Measurements from ENCODE around the gene ACTR8.

DNA sequence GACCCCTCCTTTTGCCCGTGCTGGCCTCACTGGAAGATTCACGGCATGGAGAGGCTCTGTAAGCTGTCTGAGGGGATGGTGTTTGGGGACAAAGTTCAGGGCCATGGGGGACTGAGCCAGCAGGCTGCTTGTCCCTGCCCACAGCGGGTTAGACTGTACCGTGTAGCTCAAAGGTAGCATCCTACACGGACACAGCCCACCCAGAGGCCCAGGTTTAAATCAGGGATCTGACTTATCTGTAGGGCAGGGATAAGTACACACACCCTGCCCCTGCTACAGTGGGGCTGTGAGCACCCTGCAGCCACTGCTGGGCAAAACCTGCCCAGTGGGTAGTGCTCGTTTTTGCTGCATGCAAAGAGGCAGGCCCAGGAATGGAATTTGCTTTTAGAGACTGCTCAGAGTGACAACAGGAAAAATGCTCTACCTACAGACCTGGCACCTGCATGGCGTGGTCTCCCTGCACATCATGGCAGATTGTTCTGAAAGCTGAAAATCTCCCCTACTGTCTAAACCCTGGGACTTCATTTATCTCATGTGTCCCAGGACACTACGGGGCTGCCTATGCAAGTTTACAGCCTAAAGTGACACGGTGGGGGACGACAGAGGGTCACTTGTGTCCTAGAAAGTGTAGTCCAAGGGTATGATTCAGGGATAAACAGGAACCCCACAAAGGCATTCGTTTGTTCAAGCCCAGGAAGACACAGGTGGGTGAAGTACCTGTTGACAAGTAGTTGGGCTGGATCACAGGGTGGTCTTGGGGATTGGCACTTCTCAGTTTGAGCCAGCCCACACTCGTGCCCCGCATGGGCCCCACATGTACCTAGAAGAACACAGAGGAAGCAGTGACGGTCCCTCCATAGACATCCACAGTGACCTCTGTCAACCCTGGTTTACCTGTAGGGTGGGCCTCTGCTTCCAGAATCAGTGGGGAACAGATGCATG lies 63.5 kb downstream of the ACTR8 start:
- TF ChIP-seq, protein P1, sequence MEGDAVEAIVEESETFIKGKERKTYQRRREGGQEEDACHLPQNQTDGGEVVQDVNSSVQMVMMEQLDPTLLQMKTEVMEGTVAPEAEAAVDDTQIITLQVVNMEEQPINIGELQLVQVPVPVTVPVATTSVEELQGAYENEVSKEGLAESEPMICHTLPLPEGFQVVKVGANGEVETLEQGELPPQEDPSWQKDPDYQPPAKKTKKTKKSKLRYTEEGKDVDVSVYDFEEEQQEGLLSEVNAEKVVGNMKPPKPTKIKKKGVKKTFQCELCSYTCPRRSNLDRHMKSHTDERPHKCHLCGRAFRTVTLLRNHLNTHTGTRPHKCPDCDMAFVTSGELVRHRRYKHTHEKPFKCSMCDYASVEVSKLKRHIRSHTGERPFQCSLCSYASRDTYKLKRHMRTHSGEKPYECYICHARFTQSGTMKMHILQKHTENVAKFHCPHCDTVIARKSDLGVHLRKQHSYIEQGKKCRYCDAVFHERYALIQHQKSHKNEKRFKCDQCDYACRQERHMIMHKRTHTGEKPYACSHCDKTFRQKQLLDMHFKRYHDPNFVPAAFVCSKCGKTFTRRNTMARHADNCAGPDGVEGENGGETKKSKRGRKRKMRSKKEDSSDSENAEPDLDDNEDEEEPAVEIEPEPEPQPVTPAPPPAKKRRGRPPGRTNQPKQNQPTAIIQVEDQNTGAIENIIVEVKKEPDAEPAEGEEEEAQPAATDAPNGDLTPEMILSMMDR (IDR thresholded peaks at IDR 0.05), result no peak
- no peak for TF ChIP-seq EZH2 (IDR thresholded peaks at IDR 0.05)
- no peak for TF ChIP-seq EZH2phosphoT487 (IDR thresholded peaks at IDR 0.05)
